GM18873 (cell line): ENCODE results near the gene GJB4.
"Not testable (repeated sequence)": the region's sequence is repeated elsewhere in the genome, so short reads cannot be mapped to it uniquely, and the experiment has no call there.

Experiments used
- ATAC-seq: cut with Tn5 transposase; IDR thresholded peaks from one replicate; pipeline ENCODE4 v1.9.1; 2021; ENCODE audit warnings: mild to moderate bottlenecking, moderate library complexity, moderate number of reproducible peaks; ENCODE audit not compliant: unreplicated experiment, low FRiP score

The GJB4 gene

GRCh38 chr1:34746101-34746500 lies 13.4 kb upstream of the GJB4 start:
- no peak for ATAC-seq

- no peak for ATAC-seq
Measured at GRCh38 chr1:34746785-34747637, 12.5 kb upstream of the GJB4 start.

DNA sequence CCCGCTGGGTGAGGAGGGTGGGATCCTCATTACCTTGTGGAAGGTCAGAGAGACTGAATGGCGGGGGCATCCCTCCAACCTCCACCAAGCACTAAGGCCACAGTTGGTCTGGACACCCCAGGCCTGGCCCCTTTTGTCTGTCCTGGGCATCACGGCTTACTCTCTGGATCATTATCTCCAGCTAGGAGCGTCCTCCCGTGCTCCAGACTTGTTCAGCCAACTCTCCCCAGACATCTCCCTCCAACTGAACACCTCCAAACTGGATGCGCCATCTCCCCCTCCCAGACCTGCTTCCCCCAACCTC lies 11.9 kb upstream of the GJB4 start:
- ATAC-seq, result no peak

- ATAC-seq, result no peak
Measured at GRCh38 chr1:34749992-34750391, 9.5 kb upstream of the GJB4 start.

GRCh38 chr1:34750610-34751009 lies 8.9 kb upstream of the GJB4 start:
- ATAC-seq, result no peak

DNA sequence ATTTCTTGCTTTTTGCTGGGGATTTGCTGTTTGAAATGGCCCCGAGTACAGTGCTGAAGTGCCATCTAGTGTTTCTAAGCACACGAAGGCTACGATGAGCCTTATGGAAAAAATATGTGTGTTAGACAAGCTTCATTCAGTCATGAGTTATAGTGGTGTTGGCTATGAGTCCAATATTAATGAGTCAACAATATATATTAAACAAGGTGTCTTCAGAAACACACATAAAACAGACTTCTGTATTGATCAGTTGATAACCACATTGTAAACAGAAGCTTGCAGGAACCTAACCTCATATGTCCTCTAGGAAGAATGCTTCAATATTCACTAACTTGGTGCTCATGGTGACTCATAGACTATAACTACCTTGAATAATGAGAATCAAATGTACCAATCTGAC lies 6.4 kb upstream of the GJB4 start:
- ATAC-seq, result no peak

DNA sequence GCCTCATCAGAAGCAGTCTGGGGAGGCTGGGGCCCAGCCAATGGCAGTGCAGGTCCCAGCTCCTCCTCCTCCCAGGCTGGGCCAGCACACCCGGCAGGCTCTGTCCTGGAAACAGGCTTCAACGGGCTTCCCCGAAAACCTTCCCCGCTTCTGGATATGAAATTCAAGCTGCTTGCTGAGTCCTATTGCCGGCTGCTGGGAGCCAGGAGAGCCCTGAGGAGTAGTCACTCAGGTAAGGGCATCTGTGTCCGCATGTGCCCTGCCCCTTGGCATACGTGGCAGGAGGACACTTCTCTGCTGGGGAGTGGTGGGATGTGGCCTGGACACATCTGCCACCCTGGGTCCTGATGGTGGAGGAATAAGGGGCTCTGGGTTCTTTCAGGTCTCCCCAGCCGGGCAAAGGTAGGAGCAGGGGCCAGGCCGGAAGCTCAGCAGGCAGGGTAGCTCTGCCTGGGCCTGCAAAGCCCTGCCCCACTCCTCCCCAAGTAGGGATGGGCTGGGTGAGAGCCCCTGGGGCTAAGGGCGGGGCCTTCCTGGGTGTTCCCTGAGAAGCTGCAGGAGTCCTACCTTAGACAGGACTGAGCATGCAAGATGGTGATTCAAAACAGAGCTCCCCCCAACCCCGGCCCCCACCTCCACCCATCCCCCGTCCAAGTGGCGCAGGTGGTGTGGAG lies 4.4 kb upstream of the GJB4 start, which contains the start of gene GJB5:
TSS of gene GJB5 (plus strand) at position 84 of the 674 bp plus-strand sequence. CDS start 2,284 bp downstream, outside the sequence.
- no peak for ATAC-seq

DNA sequence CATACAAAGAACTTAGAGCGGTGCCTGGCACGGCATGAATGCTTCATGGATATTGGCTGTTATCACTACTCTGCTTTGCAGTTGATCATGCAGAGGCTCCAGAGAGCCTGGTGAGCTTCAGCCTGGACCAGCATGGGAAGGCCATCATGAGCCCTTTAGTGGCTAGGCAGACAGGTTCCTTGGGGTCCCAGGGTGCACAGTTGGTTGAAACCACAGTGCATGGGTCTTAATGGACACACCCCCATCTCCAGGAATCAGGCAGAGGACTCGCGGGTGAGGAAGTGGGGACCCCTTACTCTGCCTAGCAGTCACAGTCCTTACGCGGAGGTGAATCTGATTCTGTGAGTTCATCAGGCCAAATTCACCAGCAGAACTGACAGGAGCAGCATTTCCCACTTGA lies 3.6 kb upstream of the GJB4 start:
- ATAC-seq, result no peak

- no peak for ATAC-seq
Measured at GRCh38 chr1:34757386-34757785, 2.2 kb upstream of the GJB4 start.

- ATAC-seq, result no peak
Measured at GRCh38 chr1:34758751-34759150, 789 bp upstream of the GJB4 start.

DNA sequence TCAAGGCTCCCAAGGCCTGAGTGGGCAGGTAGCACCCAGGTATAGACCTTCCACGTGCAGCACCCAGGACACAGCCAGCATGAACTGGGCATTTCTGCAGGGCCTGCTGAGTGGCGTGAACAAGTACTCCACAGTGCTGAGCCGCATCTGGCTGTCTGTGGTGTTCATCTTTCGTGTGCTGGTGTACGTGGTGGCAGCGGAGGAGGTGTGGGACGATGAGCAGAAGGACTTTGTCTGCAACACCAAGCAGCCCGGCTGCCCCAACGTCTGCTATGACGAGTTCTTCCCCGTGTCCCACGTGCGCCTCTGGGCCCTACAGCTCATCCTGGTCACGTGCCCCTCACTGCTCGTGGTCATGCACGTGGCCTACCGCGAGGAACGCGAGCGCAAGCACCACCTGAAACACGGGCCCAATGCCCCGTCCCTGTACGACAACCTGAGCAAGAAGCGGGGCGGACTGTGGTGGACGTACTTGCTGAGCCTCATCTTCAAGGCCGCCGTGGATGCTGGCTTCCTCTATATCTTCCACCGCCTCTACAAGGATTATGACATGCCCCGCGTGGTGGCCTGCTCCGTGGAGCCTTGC lies 1.7 kb downstream of the GJB4 start:
- ATAC-seq, result no peak

- no peak for ATAC-seq
Measured at GRCh38 chr1:34761776-34762307, 2.3 kb downstream of the GJB4 start.

GRCh38 chr1:34762474-34763141 lies 3.1 kb downstream of the GJB4 start:
- no peak for ATAC-seq

DNA sequence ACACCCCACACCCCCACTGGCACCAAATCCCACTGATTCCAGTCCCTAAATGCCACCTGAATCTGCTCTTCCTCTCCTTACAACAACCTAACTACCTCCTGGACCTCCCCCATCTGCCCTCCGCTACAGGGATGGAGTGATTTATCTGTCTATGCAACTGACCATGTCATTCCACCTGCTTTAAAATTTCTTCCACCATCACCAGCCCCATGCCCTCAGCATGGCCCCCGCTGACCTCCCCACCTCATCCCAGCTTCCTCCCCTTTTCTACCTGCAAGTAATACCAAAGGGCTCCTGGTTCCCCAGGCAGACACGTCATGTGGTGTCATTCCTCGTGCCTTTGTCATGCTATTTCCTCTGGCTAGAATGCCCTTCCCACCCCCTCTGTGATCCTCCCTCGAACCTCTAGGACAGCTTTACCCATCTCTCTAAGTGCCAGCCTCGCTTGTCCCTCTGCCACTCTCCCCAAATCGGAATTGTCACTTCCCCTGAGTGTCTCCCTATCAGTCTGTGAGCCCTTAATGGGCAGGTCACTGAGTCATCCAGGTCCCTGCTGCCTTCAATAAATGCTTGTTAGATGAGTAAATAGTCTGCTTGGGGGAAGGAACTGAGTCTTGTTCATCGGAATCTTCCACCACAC lies 3.7 kb downstream of the GJB4 start:
- no peak for ATAC-seq

DNA sequence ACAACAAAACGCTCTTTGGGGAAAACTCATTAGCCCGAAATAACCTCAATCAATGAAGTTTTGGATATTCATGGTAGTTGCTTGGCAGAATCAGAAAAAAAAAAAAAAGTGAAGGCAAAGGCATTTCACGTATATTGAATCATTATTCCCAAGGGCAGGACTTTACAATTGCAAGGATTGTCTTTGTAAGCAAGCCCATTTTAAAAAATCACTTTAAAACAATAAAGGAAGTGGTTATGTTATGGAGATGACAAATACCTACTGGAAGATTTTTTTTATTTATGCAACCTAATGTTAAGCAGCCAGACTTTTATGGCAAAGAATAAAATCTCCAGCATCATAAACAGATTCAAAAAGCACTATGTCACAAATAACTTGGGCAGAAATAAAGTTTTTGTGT lies 9.3 kb downstream of the GJB4 start:
- ATAC-seq, result no peak

DNA sequence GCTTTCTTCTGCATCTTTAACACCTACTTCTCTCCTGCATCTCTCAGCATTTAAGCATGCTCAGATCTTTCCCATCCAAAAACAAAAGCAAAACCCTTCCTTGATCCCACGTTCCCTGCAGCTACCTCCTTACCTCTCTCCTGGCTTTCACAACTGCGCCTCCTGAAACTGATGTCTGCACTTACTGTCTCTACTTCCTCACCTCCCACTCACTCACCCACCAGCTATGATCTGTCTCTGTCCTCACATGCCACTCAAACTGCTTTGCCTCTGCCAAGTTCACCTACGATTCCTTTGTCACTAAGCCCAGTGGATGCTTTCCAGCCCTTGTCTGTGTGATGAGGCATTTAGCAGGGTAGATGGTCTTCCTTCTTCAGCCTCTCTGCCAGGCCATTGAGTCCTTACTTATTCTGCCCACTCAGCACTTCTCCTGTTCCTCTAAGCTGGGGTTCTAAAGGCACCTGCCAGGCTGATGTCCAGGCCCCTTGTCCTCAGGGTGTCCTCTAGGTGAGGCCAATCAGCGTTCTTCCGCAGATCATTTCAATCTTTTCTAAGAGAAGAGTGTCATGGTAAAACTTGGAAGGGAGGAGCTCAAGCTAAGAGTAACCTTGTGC lies 11.5 kb downstream of the GJB4 start:
- ATAC-seq, result no peak

- no peak for ATAC-seq
Measured at GRCh38 chr1:34771573-34772371, 12.2 kb downstream of the GJB4 start.

DNA sequence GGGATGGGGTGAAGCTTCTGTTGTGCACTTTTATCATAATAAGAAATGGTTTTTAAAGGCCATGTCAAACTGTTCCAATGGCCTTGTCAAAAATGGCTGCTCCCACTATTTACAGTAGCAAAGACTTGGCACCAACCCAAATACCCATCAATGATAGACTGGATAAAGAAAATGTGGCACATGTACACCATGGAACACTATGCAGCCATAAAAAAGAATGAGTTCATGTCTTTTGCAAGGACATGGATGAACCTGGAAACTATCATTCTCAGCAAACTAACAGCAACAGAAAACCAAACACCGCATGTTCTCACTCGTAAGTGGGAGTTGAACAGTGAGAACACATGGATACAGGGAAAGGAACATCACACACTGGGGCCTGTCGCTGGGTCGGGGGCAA lies 13.6 kb downstream of the GJB4 start:
- not testable (repeated sequence) for ATAC-seq

- ATAC-seq, result no peak
Measured at GRCh38 chr1:34774957-34775356, 15.4 kb downstream of the GJB4 start.
